ENCODE results near the gene ARHGAP31.
"Not testable (repeated sequence)": the region's sequence is repeated elsewhere in the genome, so short reads cannot be mapped to it uniquely, and the experiment has no call there.

Gene ARHGAP31

GRCh38 chr3:119320785-119321184, 26.6 kb downstream of the ARHGAP31 start:
- not testable (repeated sequence) for FAIRE-seq
- DNase-seq (ENCODE audit: low spot score) = peak; percentile 13

DNA sequence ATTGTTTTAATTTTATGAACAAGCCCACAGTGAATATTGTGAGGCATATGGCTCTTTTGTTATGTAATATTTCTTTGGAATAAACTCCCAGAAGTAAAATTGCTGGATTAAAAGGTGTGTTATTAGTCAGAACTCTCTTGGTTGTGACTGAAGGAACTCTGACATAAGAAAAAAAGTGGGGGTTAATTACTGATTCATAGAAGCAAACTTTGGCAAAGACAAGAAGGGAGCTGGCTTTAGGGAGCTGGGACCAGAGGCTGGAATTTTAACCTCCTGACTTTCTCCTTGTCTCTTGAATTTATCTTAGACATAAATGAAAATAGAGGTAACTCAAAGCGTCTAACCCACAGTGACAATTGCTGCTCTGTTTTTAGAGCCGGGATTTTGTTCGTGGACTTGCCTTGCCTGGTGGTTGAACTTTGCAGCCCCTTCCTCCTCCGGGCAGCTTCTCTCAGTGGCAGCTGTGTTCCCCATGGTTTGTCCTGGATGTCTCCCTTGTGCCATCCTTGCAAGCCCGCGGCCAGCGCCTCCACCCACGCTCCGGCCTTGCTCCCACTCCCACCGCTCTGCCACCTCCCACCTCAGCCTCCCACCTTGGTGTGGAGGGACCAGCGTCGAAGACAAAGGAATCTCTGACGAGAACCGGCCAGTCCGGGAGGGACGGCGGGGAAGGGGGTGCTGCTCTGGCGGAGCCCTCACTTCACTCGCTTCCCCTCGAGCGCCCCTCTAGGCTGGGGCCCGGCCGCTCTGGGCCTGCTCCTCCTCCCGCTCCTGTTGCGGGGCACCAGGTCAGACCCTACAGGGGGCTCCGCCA, 28.0 kb downstream of the ARHGAP31 start:
- DNase-seq (ENCODE audit: low spot score) (peak; percentile 50), FAIRE-seq (peak; percentile 71)

DNA sequence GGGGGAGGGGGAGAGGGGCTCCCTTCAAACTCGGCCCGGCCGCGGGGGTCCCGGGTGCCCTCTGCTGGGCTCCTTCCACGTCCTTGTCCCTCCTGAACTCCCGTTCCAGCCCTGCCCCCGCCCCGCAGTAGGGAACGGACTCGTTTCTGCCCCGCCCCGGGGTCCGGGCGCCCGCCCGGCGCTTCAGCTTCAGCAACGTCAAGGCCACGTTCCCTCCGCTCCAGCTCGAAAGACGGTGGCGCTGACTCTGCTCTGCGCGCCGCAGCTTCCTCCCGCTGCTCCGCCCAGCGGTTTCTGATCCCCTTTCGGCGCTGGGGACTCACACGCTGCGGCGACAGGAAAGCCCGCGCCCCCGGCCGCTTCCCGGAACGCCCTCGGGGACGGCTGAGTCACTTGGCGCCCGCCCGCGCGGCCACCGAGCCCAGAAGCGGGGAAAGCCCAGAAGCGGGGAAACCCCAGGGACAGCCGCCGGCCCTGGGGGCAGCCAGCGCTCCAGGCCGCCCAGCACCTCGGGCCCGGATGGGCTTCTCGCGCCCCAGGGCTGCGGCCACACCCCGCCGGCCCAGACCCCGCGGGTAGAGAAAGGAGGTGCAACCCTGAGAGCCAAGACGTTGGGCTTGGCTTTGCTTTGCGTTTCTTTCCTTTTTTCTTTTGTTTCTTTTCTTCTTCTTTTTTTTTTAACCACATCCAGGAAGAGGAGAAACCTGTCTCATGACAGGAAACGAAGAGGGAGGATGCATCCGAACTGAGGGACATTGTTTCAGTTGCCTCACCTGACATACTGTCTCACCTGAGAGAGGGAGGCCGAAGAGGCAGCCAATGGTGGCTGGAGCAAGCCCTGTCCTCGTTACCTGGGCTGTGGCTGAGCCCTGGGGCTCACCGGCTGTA, 28.9 kb downstream of the ARHGAP31 start:
- DNase-seq (ENCODE audit: low spot score) (peak; percentile 85), FAIRE-seq (peak; percentile 70)

- DNase-seq (ENCODE audit: low spot score) = no peak
- FAIRE-seq = no peak
Measured at GRCh38 chr3:119323723-119324085, 29.5 kb downstream of the ARHGAP31 start.

GRCh38 chr3:119324899-119325298, 30.7 kb downstream of the ARHGAP31 start:
- DNase-seq (ENCODE audit: low spot score) = no peak
- no peak for FAIRE-seq

GRCh38 chr3:119326976-119327375, 32.8 kb downstream of the ARHGAP31 start:
- FAIRE-seq (no peak), DNase-seq (ENCODE audit: low spot score) (no peak)

DNA sequence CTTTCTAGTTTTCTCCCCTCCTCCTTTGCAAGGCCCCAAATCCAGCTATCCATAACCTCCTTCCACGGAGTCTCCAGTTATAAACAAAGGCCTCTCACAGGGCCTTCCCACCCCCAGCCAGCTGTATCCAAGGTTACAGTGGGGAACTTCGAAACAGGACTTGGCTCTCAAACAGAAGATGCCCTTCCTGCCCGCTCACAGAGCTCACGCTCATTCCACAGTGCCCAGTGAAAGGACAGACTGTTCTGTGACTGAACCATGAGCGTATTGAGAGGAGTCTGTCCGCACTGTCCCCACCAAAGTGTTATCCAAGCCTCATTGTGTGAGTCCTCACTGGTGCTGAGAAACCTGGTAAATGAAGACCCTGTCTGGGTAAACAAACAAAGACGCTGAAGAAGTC, 35.4 kb downstream of the ARHGAP31 start:
- DNase-seq (ENCODE audit: low spot score) = no peak
- no peak for FAIRE-seq

DNA sequence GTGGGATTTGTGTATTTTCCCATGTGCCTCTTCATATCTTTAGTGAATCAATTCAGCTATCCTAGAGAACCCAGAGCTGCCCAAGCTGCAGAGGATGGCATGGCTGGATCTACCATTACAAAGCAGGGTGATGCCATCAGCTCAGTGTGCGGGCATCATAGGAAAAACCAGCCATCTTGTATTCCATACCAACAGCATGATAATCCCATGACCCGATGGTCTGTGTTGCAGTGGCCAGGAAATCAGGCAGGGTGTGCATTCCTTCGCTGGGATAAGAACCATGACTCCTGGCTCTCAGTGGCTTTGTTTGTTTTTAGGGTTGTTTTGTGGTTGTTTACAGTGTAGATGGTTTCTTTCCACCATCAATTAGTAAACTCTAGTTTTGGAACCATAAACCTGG, 36.0 kb downstream of the ARHGAP31 start:
- FAIRE-seq = no peak
- DNase-seq (ENCODE audit: low spot score) = no peak

GRCh38 chr3:119330858-119331257, 36.7 kb downstream of the ARHGAP31 start:
- no peak for DNase-seq (ENCODE audit: low spot score)

GRCh38 chr3:119331661-119332060, 37.5 kb downstream of the ARHGAP31 start:
- FAIRE-seq (no peak), DNase-seq (ENCODE audit: low spot score) (no peak)

More at GRCh38 chr3:119330858-119331257, 36.7 kb downstream of the ARHGAP31 start:
- no peak for FAIRE-seq

DNA sequence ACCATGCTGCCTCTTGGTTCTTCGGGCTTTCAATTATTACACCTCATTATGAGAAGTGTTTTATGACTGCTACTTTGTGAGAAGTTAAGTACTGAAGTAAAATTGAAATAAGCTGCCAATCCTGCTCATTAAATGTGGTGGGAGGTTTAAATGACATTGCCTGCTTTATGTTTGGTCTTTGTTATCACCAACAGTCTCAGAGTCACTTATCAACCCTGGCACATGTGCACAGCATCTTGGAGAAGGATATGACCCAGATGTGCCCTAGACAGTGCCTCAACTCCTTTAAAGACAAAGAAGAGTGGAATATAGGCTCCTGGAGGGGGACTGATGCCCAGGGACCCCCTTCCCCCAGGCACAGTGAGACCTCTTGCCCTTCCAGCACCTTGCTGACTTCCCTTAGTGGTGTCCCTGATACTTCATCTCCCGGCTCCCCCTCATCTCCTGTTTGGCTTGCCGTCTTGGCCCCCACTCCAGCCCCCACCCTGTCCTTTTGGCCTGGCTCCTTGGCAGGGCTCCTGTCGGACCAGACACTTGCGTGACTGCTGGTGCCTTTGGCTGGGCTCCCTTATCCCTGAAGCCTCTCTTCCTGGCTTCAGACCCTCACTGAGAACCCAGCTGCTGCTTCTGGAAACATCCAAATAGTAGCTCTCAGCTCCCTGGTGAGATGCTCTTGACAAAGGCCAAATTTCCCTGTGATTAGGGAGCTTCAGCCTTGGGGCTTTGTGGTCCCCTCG, 39.8 kb downstream of the ARHGAP31 start:
- no peak for DNase-seq (ENCODE audit: low spot score)

DNA sequence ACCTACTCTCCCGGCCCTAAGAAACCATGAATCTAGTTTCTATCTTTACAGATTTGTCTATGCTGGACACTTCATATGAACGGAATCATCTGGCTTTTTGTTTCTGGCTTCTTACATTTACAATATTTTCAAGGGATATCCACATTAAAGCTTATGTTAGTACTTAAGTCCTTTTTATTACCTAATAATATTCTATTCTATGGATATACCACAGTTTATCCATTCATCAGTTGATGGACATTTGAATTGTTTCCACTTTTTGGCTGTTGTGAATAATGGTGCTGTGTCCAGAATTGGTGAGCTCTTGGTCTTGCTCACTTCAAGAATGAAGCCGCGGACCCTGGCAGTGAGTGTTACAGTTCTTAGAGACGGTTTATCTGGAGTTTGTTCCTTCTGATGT, 42.6 kb downstream of the ARHGAP31 start:
- DNase-seq (ENCODE audit: low spot score) (no peak), FAIRE-seq (no peak)

More for the DNA sequence above, 39.8 kb downstream of the ARHGAP31 start:
- no peak for FAIRE-seq

DNA sequence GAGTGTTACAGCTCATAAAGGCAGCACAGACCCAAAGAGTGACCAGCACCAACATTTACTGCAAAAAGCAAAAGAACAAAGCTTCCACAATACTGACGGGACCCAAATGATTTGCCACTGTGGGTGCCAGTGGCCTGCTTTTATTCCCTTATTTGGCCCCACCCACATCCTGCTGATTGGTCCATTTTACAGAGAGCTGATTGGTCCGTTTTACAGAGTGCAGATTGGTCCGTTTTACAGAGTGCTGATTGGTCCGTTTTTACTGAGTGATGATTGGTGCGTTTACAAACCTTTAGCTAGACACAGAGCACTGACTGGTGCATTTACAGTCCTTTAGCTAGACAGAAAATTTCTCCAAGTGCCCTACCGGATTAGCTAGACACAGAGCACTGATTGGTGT, 43.2 kb downstream of the ARHGAP31 start:
- not testable (repeated sequence) for DNase-seq (ENCODE audit: low spot score); FAIRE-seq

DNA sequence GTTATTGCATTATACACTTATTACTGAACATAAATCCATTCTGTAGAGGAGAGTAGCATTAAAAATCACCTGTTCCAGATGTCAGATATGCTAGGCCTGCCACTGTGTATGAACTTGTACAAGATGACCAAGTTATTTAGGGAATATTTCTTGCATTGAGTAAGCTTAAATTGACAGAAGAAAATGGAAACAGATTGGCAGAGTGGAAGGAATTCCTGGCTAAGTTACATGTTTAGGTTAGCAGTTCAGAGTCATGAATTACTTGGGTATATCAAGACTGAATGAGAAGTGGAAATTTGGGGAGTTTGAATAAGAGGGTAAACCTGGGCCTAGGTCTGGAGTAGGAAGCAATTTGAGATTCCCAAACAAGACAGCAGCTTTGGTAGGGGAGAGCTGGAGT, 44.6 kb downstream of the ARHGAP31 start:
- FAIRE-seq = no peak
- no peak for DNase-seq (ENCODE audit: low spot score)

DNA sequence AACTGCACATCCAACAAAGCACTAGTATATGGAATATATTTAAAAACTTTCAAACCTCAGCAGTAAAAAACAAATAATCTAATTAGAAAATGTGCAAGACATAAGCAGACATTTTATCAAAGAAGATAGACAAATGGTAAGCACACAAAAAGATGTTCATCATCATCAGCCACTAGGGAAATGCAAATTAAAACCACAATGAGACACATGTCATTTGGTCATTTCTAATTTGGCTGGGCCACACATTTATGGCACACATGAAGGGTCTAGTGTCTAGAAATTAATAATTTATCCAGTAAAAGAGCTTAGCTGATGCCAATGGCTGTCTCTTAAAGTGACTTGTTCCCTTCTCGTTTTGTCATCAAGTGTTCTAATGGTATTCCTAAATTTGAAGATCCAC, 45.8 kb downstream of the ARHGAP31 start:
- no peak for FAIRE-seq
- no peak for DNase-seq (ENCODE audit: low spot score)

DNA sequence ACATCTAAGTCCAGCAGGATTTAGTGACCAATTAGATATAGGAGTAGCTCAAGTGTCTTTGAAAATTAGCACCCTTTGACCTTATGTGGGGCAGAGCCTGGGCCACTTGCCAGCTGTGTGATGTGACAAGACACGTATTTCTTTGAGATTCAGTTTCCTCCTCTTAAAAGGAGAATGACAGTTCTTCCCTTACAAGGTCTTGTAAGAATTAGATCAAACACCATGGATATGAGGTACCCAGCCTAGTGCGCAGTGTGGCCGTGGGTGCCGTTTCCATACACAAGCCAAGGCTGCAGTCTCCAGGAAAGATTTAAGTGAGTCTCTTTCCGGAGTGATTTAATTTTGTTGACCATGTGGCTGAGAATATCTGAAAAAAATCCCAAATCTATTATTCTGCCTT, 46.3 kb downstream of the ARHGAP31 start:
- FAIRE-seq (no peak), DNase-seq (ENCODE audit: low spot score) (no peak)

- DNase-seq (ENCODE audit: low spot score) (no peak), FAIRE-seq (no peak)
Measured at GRCh38 chr3:119342176-119342575, 48.0 kb downstream of the ARHGAP31 start.

GRCh38 chr3:119343719-119344118, 49.5 kb downstream of the ARHGAP31 start:
- FAIRE-seq (no peak), DNase-seq (ENCODE audit: low spot score) (no peak)

DNA sequence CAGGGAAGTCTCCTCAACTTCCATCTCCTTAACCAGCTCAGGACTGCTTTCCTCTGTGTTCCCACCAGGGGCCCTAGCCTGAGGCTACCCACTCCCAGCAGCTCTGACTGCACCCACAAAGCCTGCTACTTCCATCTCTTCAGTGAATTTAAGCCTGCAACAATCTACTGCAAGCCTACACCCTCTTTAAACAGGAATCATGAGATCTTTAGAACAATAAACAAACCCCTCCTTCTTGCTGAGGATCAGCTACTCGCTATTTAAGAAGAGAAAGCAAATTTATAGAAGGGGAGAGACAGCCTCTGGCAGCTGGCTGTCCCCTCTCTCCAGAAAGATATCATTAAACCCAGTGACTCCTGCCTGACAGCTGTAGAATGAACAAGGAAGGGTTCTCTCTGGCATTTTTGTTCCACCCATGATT, 51.9 kb downstream of the ARHGAP31 start:
- FAIRE-seq = no peak
- DNase-seq (ENCODE audit: low spot score) = no peak

- FAIRE-seq (no peak), DNase-seq (ENCODE audit: low spot score) (no peak)
Measured at GRCh38 chr3:119347036-119347435, 52.9 kb downstream of the ARHGAP31 start.

- no peak for DNase-seq (ENCODE audit: low spot score)
- FAIRE-seq = no peak
Measured at GRCh38 chr3:119349354-119350041, 55.3 kb downstream of the ARHGAP31 start.
